ACHN (cell line): ENCODE results near the gene NUDT14.

ENCODE experiments used
- DNase-seq: peaks from one replicate; pipeline ENCODE4 v3.0.0-alpha.2; 2015
- in situ Hi-C: cut with HindIII; loops from 2 replicates; pipeline ENCODE4 v1.10.0; 2017; ENCODE audit warnings: low sequenced_read_pairs, low pct_ligation_motif_present, low pct_unique_long_range_greater_than_20kb

NUDT14 gene

GRCh38 chr14:105214324-105214915 is 33.3 kb upstream of the NUDT14 start:
- DNase-seq, result no peak
- in situ Hi-C loops, result no loop called here

- in situ Hi-C loops, result no loop called here
- no peak for DNase-seq
These were observed 32.2 kb upstream of the NUDT14 start for GRCh38 chr14:105213361-105213760.

- in situ Hi-C loops, result no loop called here
- DNase-seq, result no peak
These were observed 31.6 kb upstream of the NUDT14 start for GRCh38 chr14:105212541-105213300.

- in situ Hi-C loops, result no loop called here
- no peak for DNase-seq
These were observed 30.6 kb upstream of the NUDT14 start for GRCh38 chr14:105211758-105212089.

GRCh38 chr14:105211086-105211757 is 30.1 kb upstream of the NUDT14 start:
- in situ Hi-C loops, result no loop called here
- no peak for DNase-seq

- in situ Hi-C loops, result no loop called here
- DNase-seq, result no peak
These were observed 29.3 kb upstream of the NUDT14 start for GRCh38 chr14:105210266-105211025.

- in situ Hi-C loops, result no loop called here
These were observed 28.5 kb upstream of the NUDT14 start for GRCh38 chr14:105209646-105210045.

GRCh38 chr14:105209091-105209490 is 28.0 kb upstream of the NUDT14 start:
- no peak for DNase-seq
- in situ Hi-C loops, result no loop called here

More at GRCh38 chr14:105209646-105210045, 28.5 kb upstream of the NUDT14 start:
- DNase-seq, result no peak

- DNase-seq, result no peak
- in situ Hi-C loops, result no loop called here
These were observed 27.6 kb upstream of the NUDT14 start for GRCh38 chr14:105208738-105209075.

GRCh38 chr14:105207996-105208737 is 27.1 kb upstream of the NUDT14 start:
- in situ Hi-C loops, result no loop called here
- DNase-seq, result no peak

GRCh38 chr14:105207460-105207901 is 26.4 kb upstream of the NUDT14 start:
- DNase-seq, result no peak
- in situ Hi-C loops, result no loop called here

GRCh38 chr14:105206873-105207272 is 25.8 kb upstream of the NUDT14 start:
- DNase-seq, result no peak
- in situ Hi-C loops, result no loop called here

GRCh38 chr14:105205673-105206208 is 24.6 kb upstream of the NUDT14 start:
- in situ Hi-C loops, result no loop called here
- peak; percentile 16 for DNase-seq

GRCh38 chr14:105204931-105205672 is 24.0 kb upstream of the NUDT14 start:
- no peak for DNase-seq
- in situ Hi-C loops, result no loop called here

GRCh38 chr14:105204206-105204930 is 23.3 kb upstream of the NUDT14 start:
- in situ Hi-C loops, result no loop called here
- DNase-seq, result peak; percentile 65

- DNase-seq, result no peak
- in situ Hi-C loops, result no loop called here
These were observed 22.6 kb upstream of the NUDT14 start for GRCh38 chr14:105203701-105204100.

- peak; percentile 60 for DNase-seq
- in situ Hi-C loops, result no loop called here
These were observed 22.0 kb upstream of the NUDT14 start for GRCh38 chr14:105203057-105203531.
